GM19395 (cell line): ENCODE measurements around the gene MAPK1.
"Not testable (repeated sequence)": the region's sequence is repeated elsewhere in the genome, so short reads cannot be mapped to it uniquely, and the experiment has no call there.

Experiments
- ATAC-seq: cut with Tn5 transposase; IDR thresholded peaks from one replicate; pipeline ENCODE4 v1.9.1; 2021; ENCODE audit warnings: mild to moderate bottlenecking, moderate library complexity; ENCODE audit not compliant: unreplicated experiment

Gene MAPK1

DNA sequence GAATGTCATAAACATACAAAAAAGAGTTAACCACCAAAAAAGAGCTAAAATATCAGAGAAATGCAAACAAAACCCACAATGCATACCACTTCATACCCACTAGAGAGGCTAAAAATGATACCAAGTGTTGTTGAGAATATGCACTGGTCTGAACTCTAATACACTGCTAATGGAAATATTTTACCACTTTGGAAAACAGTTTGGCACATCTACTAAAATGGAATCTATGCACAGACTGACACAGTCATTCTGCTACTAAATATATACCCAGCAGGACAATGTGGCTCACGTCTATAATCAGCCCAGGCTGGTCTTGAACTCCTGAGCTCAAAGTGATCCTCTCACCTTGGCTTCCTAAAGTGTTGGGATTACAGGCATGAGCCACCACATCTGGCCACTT lies 18.0 kb downstream of the MAPK1 start:
- no peak for ATAC-seq

DNA sequence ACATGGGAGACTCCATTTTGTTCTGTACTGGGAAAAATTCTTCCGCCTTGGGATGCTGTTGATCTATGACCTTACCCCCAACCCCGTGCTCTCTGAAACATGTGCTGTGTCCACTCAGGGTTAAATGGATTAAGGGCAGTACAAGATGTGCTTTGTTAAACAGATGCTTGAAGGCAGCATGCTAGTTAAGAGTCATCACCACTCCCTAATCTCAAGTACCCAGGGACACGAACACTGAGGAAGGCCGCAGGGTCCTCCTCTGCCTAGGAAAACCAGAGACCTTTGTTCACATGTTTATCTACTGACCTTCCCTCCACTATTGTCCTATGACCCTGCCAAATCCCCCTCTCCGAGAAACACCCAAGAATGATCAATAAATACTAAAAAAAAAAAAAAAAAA lies 19.4 kb downstream of the MAPK1 start:
- not testable (repeated sequence) for ATAC-seq

DNA sequence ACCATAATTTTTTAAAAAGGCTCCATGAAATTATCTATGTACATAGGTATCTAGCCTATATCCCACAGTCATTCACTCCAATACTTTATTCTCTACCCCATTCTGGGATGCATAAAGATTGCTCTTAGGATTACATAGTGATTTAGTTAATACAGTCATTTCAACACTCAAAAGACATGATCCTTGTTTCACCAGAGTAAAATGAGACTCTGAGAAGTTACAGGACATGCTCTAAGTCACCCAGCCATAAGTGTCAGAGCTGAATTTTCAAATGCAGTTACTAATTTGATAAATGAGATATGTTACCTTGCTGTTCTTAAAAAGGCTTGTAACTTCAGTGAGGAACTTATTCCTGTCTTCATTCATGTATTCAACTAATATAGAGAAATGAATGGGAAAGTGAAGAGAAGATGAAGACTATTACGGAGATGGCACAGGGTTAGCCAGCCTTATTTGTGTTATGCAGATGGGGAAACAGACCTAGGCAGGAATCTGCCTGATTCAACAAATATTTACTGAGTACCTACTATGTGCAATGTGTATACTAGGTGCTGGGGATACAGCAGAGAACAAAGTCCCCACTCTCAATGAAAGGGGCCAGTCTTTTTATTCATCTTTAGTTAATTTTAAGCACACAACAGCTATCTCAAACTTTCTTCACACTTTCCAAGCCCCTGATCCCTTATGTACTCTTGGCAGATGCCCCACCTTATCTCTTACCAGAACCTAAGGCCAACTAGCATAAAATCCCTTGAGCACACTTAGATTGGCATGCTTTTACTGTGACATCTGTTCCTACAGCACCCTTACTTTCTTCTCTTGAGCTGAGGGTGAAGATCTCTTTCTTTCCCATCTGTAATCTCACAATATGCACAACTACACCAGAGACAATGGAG lies 21.6 kb downstream of the MAPK1 start:
- ATAC-seq, result no peak

DNA sequence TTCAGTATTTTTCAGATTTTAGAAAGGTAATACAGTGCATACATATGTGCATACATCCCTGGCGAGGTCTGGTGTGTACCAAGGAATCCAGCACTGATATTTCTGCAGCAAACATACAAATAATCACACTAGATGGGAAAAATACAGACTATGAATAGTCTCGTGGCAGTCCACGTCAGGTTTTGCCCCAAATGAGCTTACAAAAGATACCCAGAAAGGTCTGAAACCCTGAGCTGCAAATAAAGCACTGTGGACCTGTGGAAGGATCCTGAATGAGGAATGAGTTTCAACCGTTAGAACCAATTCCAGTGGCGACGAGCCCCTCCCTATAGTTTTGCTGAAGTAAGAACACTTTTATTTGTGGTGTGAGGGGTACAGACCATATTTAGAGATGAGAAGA lies 24.5 kb downstream of the MAPK1 start:
- no peak for ATAC-seq

DNA sequence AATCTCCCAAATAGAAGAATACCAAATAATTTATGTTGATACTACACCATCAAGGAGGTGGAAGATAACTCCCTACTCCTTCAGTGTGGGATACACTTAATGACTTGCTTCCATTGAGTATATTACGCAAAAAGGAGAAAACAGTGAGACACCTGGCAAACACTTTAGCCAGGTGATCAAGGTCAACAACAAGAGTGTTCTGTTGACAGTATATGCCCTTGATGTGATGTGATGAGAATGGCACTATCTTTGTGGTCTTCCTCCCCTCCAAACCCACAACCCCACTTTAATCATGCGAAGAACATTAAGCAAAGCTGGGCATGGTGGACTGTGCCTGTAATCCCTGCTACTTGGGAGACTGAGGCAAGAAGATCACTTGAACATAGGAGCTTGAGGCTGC lies 26.0 kb downstream of the MAPK1 start:
- no peak for ATAC-seq

DNA sequence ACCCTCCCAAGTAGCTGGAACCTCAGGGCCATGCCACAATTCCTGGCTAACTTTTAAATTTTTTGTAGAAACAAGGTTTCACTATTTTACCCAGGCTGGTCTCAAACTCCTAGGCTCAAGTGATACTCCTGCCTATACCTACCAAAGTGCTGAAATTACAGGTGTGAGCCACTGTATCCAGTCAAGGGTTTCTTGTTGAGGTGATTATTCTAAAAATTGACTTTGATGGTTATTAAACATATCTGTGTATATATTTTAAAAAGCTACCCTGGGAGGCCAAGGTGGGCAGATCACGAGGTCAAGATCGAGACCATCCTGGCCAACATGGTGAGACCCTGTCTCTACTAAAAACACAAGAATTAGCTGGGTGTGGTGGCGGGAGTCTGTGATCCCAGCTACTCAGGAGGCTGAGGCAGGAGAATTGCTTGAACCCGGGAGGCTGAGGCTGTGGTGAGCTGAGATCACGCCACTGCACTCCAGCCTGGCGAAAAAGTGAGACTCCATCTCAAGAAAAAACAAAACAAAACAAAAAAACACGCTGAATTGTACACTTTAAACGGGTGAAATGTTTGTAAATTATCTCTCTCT lies 27.1 kb downstream of the MAPK1 start:
- no peak for ATAC-seq

DNA sequence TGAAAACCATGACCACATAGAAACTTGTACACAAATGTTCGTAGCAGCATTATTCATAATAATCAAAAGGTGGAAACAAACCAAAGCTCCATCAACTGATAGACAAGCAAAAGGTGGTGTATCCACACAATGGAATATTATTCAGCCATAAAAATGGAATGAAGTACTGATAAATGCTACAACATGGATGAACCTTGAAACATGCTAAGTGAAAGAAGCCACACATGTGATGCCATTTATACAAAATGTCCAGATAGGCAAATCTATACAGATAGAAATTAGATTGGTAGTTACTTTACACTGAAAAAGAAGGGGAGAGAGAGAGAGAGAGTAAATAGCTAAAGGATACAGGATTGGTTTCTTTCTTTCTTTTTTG lies 27.7 kb downstream of the MAPK1 start:
- ATAC-seq, result no peak

DNA sequence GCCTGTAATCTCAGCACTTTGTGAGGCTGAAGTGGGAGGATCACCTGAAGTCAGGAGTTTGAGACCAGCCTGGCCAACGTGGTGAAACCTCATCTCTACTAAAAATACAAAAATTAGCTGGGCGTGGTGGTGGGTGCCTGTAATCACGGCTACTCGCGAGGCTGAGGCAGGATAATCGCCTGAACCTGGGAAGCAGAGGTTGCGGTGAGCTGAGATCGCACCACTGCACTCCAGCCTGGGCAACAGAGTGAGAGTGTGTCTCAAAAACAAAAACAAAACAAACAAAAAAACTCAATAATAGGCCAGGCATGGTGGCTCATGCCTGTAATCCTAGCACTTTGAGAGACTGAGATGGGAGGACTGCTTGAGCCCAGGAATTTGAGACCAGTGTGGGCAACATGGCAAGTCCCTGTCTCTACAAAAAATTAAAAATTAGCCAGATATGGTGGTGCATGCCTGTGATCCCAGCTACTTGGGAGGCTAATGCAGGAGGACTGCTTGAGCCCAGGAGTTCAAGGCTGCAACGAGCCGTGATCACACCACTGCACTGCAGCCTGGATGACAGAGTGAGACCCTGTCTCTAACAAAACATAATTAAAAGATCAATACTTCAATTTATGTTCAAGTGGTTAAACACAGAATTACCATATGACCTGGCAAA lies 28.2 kb downstream of the MAPK1 start:
- not testable (repeated sequence) for ATAC-seq

DNA sequence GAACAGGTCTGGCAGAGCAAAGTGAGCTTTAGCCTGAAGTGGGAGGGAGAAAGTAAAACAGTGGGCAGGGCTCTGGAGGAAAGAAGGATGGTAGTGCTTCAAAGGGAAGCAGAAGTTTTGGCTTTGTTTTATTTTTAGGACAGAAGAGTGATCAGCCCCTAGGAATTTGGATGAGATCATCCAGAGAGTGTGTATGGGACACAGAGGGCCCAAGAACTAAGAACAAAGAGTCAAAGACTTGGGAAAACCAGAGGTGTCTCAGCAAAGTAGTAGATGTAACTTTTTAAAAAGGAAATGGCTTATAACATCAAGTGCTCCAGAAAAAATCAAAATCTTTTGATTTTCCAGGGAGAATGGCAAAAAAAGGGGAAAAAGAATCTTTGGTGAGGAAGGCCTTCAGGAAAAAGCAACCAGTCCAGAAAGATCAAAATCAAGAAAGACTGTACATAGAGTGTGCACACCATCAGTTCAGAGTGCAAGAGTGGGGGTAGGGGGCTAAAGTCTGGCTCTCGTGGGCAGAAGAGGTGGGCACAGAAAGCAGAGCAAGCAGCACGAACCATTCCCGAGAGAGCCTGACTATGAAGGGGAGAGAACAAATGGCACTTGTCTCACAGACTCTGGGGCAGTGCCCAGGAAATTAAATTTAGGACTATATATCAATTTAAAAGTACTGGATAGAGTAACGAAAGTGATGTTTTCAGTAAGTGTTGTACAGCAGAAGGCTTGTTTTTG lies 30.0 kb downstream of the MAPK1 start:
- ATAC-seq, result no peak

DNA sequence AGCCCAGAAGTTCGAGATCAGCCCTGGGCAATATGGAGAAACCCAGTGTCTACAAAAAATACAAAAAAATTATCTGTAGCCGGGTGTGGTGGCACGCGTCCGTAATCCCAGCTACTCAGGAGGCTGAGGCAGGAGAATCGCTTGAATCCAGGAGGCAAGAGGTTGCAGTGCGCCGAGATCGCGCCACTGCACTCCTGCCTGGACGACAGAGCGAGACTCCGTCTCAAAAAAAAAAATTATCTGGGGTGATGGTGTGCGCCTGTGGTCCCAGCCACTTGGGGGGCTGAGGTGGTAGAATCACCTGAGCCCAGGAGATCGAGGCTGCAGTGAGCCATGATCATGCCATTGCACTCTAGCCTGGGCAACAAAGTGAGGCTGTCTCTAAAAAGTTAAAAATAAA lies 31.0 kb downstream of the MAPK1 start:
- not testable (repeated sequence) for ATAC-seq

DNA sequence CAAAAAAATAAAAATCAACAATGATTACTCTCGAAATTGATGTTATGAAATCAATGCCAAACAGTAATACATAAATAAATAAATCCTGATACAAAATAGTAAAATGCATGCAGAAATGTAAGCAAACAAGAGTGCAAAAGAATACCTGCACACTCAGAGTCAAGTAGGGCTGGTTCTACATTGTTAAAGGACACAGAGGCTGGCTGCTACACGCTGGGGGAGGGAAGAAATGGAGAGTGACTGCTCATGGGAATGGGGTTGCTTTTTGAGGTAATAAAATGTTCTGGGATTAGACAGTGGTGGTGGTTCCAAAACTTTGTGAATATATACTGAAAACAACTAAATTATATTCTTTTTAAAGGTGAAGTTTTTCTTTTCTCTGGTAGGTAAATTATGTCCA lies 32.1 kb downstream of the MAPK1 start:
- ATAC-seq, result no peak

DNA sequence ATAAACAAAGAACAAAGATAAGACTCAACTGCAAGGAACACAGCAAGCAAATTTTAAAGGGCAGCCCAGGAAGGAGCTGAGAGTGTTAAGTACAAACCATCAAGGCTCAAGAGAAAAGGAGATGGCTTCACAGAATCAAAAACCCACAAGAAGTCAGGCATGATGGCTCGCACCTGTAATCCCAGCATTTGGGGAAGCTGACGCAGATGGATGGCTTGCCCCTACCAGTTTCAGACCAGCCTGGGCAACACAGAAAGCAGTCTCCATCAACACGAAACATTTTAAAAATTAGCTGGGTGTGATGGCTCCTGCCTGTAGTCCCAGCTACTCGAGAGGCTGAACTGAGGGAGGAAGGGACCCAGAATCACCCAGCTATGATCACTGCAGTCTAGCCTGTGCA lies 32.6 kb downstream of the MAPK1 start:
- ATAC-seq, result no peak

DNA sequence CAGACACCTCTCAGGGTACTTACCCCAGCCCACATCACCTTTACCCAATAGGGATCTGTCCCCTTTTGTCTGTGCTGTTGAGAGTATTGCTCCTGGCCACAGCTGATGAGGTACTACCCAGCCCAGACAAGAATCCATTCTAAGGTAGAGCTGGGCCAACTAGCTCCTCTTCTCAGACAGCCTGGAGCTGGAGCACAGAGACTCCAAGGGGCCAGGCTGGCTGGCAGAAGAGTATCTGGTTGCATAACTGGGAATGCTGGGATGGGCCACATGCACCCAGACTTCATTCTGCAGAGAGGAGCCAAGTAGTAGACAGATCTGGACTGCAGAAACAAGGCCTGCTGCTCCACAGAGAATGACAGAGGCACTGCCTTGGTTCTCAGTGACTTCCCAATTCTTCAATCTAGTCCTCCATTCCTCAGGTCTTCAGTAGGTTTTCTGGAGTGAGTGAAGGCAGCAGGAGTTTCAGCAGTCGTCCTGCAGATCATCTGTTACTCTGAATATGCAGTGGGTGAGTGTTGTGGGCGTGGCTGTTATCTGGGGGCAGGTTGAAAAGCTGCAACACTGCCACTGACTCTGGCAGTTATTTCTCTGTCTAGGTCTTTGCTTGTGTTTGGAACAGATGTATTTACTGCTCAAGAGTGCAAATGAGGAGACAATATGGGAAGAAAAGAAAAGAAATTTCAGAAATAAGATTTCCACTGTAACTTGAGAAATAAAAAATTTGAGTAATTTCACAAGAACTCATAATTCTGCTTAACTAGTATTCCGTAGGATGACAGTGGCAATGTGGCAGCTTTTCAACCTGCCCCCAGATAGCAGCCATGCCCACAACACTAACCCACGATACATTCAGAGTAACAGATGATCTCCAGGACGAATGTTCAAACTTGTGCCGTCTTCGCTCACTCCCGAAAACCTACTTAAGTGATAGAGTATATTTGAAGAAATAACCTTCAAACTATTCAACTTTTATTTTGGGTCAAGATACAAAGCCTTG lies 34.9 kb downstream of the MAPK1 start:
- no peak for ATAC-seq

DNA sequence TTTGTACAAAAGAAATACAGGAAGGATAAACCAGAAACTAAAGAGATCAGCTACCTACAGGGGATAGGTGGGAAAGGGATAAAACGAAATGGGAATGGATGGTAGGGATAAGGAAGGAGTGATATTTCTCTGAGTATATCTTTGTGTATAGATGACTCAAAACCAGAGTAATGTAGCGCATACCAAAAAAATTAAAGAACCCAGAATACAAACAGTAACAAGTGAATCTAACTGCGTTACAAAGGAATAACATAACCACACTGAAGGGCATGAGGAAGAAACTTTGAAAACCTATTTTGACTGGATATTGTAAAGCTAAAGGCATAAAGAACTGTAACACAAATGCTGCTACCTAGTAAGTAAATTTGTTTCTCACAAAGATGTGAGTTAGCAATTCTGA lies 37.9 kb downstream of the MAPK1 start:
- ATAC-seq, result no peak

DNA sequence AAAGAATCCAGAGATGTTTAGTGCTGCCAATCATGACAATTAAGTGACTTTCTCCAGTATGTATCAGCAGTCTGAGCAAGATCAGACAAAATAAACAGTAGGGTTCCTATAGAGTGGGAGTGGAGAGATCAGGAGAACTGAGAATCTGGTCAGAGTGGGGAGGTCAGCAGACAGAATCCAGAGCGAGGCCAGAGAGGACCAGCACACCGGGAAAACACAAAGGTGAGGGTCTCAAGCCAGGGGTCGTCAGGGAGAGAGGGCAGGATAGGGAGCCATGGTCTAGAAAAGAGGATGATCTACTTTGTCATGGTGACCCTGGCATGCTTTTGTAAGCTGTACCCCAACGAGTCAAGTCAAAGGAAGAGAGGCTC lies 39.2 kb downstream of the MAPK1 start:
- no peak for ATAC-seq

DNA sequence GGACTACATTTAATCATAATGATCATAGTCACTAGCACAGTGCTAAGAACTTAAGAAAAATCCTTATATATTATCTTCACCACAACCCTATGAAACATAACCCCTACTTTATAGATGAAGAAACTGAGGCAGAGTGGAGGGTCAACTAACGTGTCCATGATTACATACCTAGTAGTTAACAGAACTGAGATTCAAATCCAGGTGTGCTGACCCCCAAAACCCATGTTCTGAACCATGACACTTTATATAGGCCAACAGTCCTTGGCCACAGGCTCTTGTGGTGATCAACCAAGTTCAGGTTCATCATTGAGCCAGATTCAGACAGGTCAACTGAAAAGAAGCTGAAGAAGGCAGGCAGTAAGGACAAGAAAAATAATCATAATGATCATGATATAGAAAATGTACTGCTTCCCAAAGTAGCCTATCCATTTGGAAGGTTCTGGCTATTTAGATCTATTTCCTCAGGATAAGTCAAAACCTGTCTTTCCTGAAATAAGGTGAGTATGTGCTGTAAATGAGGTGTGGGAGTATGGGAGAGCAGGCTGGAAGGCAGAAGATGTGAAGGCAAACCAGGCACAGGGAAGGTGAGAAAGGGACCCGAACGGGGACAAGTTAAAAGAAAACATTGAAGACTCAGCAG lies 39.7 kb downstream of the MAPK1 start:
- no peak for ATAC-seq

DNA sequence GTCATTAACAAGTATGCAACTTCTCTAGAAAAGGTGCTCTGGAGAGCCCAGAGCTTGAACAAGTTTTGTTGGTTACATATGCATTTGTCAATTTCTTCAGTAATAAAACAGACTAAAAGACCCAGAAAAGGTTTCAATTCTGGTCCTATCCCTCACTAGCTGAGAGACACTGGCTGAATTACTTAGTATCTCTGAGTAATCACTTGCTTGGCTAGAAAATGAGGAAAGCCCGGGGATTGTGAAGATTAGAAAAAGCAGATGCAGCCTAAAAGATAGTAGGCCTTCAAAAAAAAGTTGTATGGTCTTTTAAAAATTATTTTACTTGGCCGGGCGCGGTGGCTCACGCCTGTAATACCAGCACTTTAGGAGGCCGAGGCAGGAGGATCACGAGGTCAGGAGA lies 41.2 kb downstream of the MAPK1 start:
- ATAC-seq, result no peak

DNA sequence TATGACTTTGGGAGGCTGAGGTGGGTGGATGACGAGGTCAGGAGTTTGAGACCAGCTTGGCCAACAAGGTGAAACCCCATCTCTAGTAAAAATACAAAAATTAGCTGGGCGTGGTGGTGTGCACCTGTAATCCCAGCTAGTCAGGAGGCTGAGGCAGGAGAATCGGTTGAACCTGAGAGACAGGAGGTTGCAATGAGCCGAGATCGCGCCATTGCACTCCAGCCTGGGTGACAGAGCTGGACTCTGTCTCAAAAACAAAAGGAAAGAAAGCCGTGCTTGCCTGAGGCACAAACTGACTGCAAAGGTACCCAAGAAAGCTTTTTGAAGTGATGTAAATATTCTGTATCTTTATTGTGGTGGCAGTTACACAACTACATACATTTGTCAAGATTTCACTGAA lies 42.5 kb downstream of the MAPK1 start:
- not testable (repeated sequence) for ATAC-seq

DNA sequence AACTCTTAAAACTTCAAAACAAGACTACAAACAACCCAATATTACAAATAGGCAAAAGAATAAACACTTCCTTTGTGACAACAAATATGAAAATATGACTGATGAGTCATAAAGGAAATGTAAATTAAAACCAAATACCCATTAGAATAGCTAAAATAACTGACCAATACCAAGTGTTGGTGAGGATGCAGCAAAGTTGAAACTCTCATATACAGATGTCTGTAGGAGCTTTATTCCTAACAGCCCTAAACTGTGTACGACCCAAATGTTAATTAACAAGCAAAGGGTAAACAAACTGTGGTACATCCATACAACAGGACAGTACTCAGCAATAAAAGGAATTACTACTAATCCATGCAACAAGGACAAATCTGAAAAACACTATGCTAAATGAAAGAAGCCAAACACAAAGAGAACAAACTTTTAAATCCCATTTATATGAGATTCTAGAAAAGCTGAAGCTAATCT lies 43.0 kb downstream of the MAPK1 start:
- no peak for ATAC-seq
